SIG-M5 treated with dmso at 0.1 percent for 504 hours (cell line): Measurements from ENCODE around the gene SPINDOC.
"Not testable (repeated sequence)": the region's sequence is repeated elsewhere in the genome, so short reads cannot be mapped to it uniquely, and the experiment has no call there.

Experiments used
- DNase-seq: peaks from one replicate; lab custom pipeline; 2025; ENCODE audit not compliant: unreplicated experiment; lab: John Stamatoyannopoulos, UW

Gene SPINDOC

GRCh38 chr11:63783925-63784592 is 29.2 kb upstream of the SPINDOC start:
- no peak for DNase-seq

GRCh38 chr11:63785823-63786222 is 27.4 kb upstream of the SPINDOC start:
- no peak for DNase-seq

- no peak for DNase-seq
These were observed 21.6 kb upstream of the SPINDOC start for GRCh38 chr11:63791495-63792167.

- no peak for DNase-seq
These were observed 20.1 kb upstream of the SPINDOC start for GRCh38 chr11:63793161-63793560.

- no peak for DNase-seq
These were observed 18.2 kb upstream of the SPINDOC start for GRCh38 chr11:63795066-63795465.

GRCh38 chr11:63800921-63801320 is 12.3 kb upstream of the SPINDOC start:
- no peak for DNase-seq

GRCh38 chr11:63802637-63803414 is 10.4 kb upstream of the SPINDOC start:
- DNase-seq: peak; percentile 67

GRCh38 chr11:63804259-63804658 is 9.0 kb upstream of the SPINDOC start:
- peak; percentile 38 for DNase-seq

- no peak for DNase-seq
These were observed 7.3 kb upstream of the SPINDOC start for GRCh38 chr11:63805844-63806415.

GRCh38 chr11:63810383-63810782 is 2.9 kb upstream of the SPINDOC start:
- DNase-seq: not testable (repeated sequence)

GRCh38 chr11:63811522-63811921 is 1.7 kb upstream of the SPINDOC start:
- DNase-seq: no peak

GRCh38 chr11:63813563-63814382 is 517 bp downstream of the SPINDOC start:
- peak; percentile 38 for DNase-seq

GRCh38 chr11:63814383-63814736 is 1.1 kb downstream of the SPINDOC start:
- no peak for DNase-seq

GRCh38 chr11:63816166-63816565 is 2.9 kb downstream of the SPINDOC start:
- peak; percentile 75 for DNase-seq

GRCh38 chr11:63816732-63817131 is 3.5 kb downstream of the SPINDOC start:
- no peak for DNase-seq

GRCh38 chr11:63817758-63818498 is 4.7 kb downstream of the SPINDOC start:
- DNase-seq: no peak

- DNase-seq: no peak
These were observed 5.4 kb downstream of the SPINDOC start for GRCh38 chr11:63818609-63819008.

GRCh38 chr11:63821411-63821810 is 8.2 kb downstream of the SPINDOC start:
- DNase-seq: no peak

- no peak for DNase-seq
These were observed 13.4 kb downstream of the SPINDOC start for GRCh38 chr11:63826471-63827190.
